ENCODE results near the gene PDXDC1. TPM values are rescaled to one million over a fixed set of nuclear protein-coding genes. Genes with fewer than 3 reads are reported as not detected.
"Not testable (repeated sequence)": the region's sequence is repeated elsewhere in the genome, so short reads cannot be mapped to it uniquely, and the experiment has no call there.

PDXDC1 gene
- total and polyA plus RNA-seq, 9 donors = 34.8 to 58.8 (median 42.6) TPM

DNA sequence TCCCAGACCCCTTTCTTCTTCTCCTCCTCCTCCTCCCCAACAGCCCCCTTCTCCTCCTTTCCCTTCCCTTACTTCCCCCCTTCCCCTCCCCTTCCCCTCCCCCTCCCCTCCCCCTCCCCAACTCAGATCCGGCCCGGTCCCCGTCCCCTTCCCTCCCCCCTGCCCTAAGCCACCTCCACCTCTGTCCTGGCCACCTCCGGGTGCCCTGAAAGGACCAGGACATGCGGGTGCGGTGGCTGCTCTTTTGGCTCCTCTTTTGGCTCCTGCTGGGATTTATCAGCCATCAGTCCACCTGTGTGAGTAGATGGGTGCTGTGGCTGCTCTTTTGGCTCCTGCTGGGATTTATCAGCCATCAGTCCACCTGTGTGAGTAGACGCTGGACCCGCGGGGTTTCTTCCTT lies 36.8 kb upstream of the PDXDC1 start:
- DNase-seq; H3K9me3 ChIP-seq (replicated peaks; ENCODE audit: control insufficient read depth, low read depth, low read length); H3K4me3 ChIP-seq (ENCODE audit: low read length); H3K27ac ChIP-seq (ENCODE audit: low read length); H3K27me3 ChIP-seq (ENCODE audit: control insufficient read depth, insufficient read depth, low read length); H3K4me1 ChIP-seq (ENCODE audit: control insufficient read depth, insufficient read depth, low read length); H3K36me3 ChIP-seq (ENCODE audit: control insufficient read depth, insufficient read depth, low read length): not testable (repeated sequence)
- WGBS (ENCODE audit: insufficient coverage) = no CpG with 5 or more reads among the region's 9 CpGs

GRCh38 chr16:14942686-14943085 lies 32.1 kb upstream of the PDXDC1 start:
- not testable (repeated sequence) for H3K9me3 ChIP-seq (replicated peaks; ENCODE audit: control insufficient read depth, low read depth, low read length); H3K4me1 ChIP-seq (ENCODE audit: control insufficient read depth, insufficient read depth, low read length); H3K27ac ChIP-seq (ENCODE audit: low read length); H3K27me3 ChIP-seq (ENCODE audit: control insufficient read depth, insufficient read depth, low read length); H3K36me3 ChIP-seq (ENCODE audit: control insufficient read depth, insufficient read depth, low read length); H3K4me3 ChIP-seq (ENCODE audit: low read length); DNase-seq
- no CpG with 5 or more reads among the region's 3 CpGs for WGBS (ENCODE audit: insufficient coverage)

- WGBS (ENCODE audit: insufficient coverage) = 77% methylated on average over 15 of the region's 16 CpGs
- Histone ChIP-seq H3K27ac (ENCODE audit: low read length) (no peak overlapping the region), H3K36me3 (ENCODE audit: control insufficient read depth, insufficient read depth, low read length) (no peaks in the 10 kb centered on the region), H3K4me1 (ENCODE audit: control insufficient read depth, insufficient read depth, low read length) (no peaks in the 10 kb centered on the region), H3K4me3 (ENCODE audit: low read length) (no peak overlapping the region), H3K9me3 (replicated peaks; ENCODE audit: control insufficient read depth, low read depth, low read length) (no peaks in the 10 kb centered on the region), H3K27me3 (ENCODE audit: control insufficient read depth, insufficient read depth, low read length) (peaks cover under 1% of the 10 kb centered on the region)
- peak; percentile 16 for DNase-seq
These were observed 19.1 kb upstream of the PDXDC1 start for GRCh38 chr16:14955546-14956231.

DNA sequence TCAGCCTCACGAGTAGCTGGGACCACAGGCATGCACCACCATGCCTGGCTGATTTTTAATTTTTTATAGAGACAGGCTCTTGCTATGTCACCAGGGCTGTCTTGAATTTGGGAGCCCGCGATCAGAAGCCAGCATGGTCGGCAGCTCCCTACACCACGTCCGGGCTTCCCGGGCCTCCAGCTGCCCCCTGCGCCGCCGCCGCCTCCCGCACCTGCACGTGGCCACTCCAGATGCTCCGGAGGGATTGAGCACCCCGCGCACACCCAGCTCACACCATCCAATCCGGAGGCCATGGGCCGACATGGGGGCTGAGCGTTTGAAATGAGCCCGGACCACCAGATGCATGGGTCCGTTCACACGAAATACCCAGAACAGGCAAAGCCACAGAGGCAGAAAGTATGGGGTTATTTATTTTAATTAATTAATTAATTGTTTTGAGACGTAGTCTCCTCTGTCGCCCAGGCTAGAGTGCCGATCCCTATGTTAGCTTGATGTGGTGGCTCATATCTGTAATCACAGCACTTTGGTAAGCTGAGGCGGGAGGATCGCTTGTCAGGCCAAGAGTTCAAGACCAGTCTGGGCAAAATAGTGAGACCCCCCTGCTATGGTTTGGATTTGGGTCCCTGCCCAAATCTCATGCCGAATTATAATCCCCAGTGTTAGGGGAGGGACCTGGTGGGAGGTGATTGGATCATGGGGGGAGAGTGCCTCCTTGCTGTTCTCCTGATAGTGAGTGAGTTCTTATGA lies 17.1 kb upstream of the PDXDC1 start:
- no peak overlapping the region for H3K27ac ChIP-seq (ENCODE audit: low read length)
- peaks cover 3% of the 10 kb centered on the region for H3K27me3 ChIP-seq (ENCODE audit: control insufficient read depth, insufficient read depth, low read length)
- no peaks in the 10 kb centered on the region for H3K9me3 ChIP-seq (replicated peaks; ENCODE audit: control insufficient read depth, low read depth, low read length)
- no peaks in the 10 kb centered on the region for H3K36me3 ChIP-seq (ENCODE audit: control insufficient read depth, insufficient read depth, low read length)
- no peak overlapping the region for H3K4me3 ChIP-seq (ENCODE audit: low read length)
- no peak for DNase-seq
- 94% methylated on average over 21 of the region's 28 CpGs for WGBS (ENCODE audit: insufficient coverage)
- no peaks in the 10 kb centered on the region for H3K4me1 ChIP-seq (ENCODE audit: control insufficient read depth, insufficient read depth, low read length)

DNA sequence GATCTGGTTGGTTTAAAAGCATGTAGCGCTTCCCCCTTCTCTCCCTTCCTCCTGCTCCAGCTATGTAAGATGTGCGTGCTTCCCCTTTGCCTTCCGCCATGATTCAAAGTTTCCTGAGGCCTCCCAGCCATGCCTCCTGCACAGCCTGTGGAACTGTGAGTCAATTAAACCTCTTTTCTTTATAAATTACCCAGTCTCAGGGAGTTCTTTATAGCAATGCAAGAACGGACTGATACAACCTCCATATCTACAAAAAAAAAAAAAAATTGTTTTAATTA lies 16.6 kb upstream of the PDXDC1 start:
- DNase-seq = no peak
- Histone ChIP-seq H3K27ac (ENCODE audit: low read length) (no peak overlapping the region), H3K9me3 (replicated peaks; ENCODE audit: control insufficient read depth, low read depth, low read length) (peaks cover under 1% of the 10 kb centered on the region), H3K36me3 (ENCODE audit: control insufficient read depth, insufficient read depth, low read length) (no peaks in the 10 kb centered on the region), H3K27me3 (ENCODE audit: control insufficient read depth, insufficient read depth, low read length) (peaks cover 3% of the 10 kb centered on the region), H3K4me1 (ENCODE audit: control insufficient read depth, insufficient read depth, low read length) (no peaks in the 10 kb centered on the region), H3K4me3 (ENCODE audit: low read length) (no peak overlapping the region)
- 80% methylated on average over 2 of the region's 4 CpGs for WGBS (ENCODE audit: insufficient coverage)

- H3K9me3 ChIP-seq (replicated peaks; ENCODE audit: control insufficient read depth, low read depth, low read length) = peaks cover 4% of the 10 kb centered on the region
- H3K36me3 ChIP-seq (ENCODE audit: control insufficient read depth, insufficient read depth, low read length) = peaks cover 2% of the 10 kb centered on the region
- DNase-seq = no peak
- H3K27ac ChIP-seq (ENCODE audit: low read length) = no peak overlapping the region
- no peaks in the 10 kb centered on the region for H3K4me1 ChIP-seq (ENCODE audit: control insufficient read depth, insufficient read depth, low read length)
- no peak overlapping the region for H3K4me3 ChIP-seq (ENCODE audit: low read length)
- H3K27me3 ChIP-seq (ENCODE audit: control insufficient read depth, insufficient read depth, low read length) = peaks cover 6% of the 10 kb centered on the region
- WGBS (ENCODE audit: insufficient coverage) = 91% methylated on average over 4 of the region's 7 CpGs
These were observed 15.9 kb upstream of the PDXDC1 start for GRCh38 chr16:14958970-14959369.

- no peak overlapping the region for H3K4me3 ChIP-seq (ENCODE audit: low read length)
- peaks cover 4% of the 10 kb centered on the region for H3K9me3 ChIP-seq (replicated peaks; ENCODE audit: control insufficient read depth, low read depth, low read length)
- no peaks in the 10 kb centered on the region for H3K4me1 ChIP-seq (ENCODE audit: control insufficient read depth, insufficient read depth, low read length)
- no peak overlapping the region for H3K27ac ChIP-seq (ENCODE audit: low read length)
- no peak for DNase-seq
- WGBS (ENCODE audit: insufficient coverage) = 94% methylated on average over 4 of the region's 11 CpGs
- peaks cover 2% of the 10 kb centered on the region for H3K36me3 ChIP-seq (ENCODE audit: control insufficient read depth, insufficient read depth, low read length)
- peaks cover 7% of the 10 kb centered on the region for H3K27me3 ChIP-seq (ENCODE audit: control insufficient read depth, insufficient read depth, low read length)
These were observed 13.2 kb upstream of the PDXDC1 start for GRCh38 chr16:14961405-14962186.

DNA sequence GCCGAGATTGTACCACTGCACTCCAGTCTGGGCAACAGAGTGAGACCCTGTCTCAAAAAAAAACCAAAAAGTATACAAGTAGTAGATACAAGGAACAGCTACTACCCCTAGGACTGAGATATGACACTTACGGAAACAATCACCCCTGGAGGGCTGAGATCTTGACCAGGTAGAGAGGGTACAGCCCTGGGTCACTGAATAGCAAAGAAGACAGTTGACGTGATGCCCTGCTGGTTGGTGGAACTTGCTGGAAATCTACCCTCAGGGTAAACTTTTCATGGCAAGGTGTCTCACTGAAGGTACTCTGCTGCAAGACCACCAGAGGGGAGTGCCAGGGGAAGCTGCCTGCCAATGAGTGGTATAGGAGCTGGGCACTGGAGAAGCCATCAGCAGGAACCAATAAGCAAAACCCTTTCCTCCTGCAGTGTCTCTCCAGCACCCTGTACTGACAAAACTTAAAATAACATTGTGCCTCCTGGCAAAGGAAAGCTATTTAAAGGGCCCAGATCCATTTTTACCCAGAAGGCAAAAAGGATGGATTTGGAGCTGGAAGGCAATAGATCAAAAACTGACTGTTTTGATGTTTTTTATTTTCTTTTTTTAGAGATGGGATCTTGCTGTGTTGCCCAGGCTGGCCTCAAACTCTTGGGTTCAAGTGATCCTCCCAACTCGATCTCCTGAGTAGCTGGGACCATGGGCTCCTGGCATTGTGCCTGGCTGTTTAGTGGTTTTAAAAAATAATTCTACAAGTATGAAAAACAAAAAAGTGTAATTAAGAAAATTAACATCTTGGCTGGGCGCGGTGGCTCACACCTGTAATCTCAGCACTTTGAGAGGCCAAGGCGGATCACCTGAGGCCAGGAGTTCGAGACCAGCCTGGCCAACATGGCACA lies 11.3 kb upstream of the PDXDC1 start:
- H3K4me3 ChIP-seq (ENCODE audit: low read length) = no peak overlapping the region

DNA sequence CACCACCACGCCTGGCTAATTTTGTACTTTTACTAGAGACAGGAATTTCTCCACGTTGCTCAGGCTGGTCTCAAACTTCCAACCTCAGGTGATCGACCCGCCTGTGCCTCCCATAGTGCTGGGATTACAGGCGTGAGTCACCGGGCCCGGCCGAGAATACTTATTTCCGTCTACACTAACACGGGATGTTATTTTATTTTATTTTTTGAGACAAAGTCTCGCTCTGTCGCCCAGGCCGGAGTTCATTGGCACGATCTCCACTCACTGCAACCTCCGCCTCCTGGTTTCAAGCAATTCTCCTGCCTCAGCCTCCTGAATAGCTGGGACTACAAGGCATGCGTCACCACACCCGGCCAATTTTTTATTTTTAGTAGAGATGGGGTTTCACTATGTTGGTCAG lies 9.5 kb upstream of the PDXDC1 start:
- Histone ChIP-seq H3K4me1 (ENCODE audit: control insufficient read depth, insufficient read depth, low read length) (no peaks in the 10 kb centered on the region), H3K36me3 (ENCODE audit: control insufficient read depth, insufficient read depth, low read length) (peaks cover 2% of the 10 kb centered on the region), H3K4me3 (ENCODE audit: low read length) (no peak overlapping the region), H3K9me3 (replicated peaks; ENCODE audit: control insufficient read depth, low read depth, low read length) (peaks cover 4% of the 10 kb centered on the region), H3K27me3 (ENCODE audit: control insufficient read depth, insufficient read depth, low read length) (peaks cover 7% of the 10 kb centered on the region), H3K27ac (ENCODE audit: low read length) (no peak overlapping the region)
- WGBS (ENCODE audit: insufficient coverage) = 80% methylated on average over 10 of the region's 17 CpGs
- DNase-seq = no peak

More for the DNA sequence above, 11.3 kb upstream of the PDXDC1 start:
- Histone ChIP-seq H3K4me1 (ENCODE audit: control insufficient read depth, insufficient read depth, low read length) (no peaks in the 10 kb centered on the region), H3K27me3 (ENCODE audit: control insufficient read depth, insufficient read depth, low read length) (peaks cover 7% of the 10 kb centered on the region), H3K9me3 (replicated peaks; ENCODE audit: control insufficient read depth, low read depth, low read length) (peaks cover 4% of the 10 kb centered on the region), H3K27ac (ENCODE audit: low read length) (no peak overlapping the region), H3K36me3 (ENCODE audit: control insufficient read depth, insufficient read depth, low read length) (peaks cover 2% of the 10 kb centered on the region)
- DNase-seq = no peak
- WGBS (ENCODE audit: insufficient coverage) = 75% methylated on average over 6 of the region's 8 CpGs

All from muscle of leg (tissue), 11 donors.